DMS53 treated with DMSO at 0.1 percent for 48 hours (cell line): ENCODE data around the gene AQP11.

Experiments used
- DNase-seq: peaks from one replicate; lab custom pipeline; 2025; ENCODE audit not compliant: unreplicated experiment; lab: John Stamatoyannopoulos, UW

AQP11 gene

GRCh38 chr11:77658213-77659013 is 68.7 kb downstream of the AQP11 start:
- no peak for DNase-seq
